Ramos (cell line): ENCODE results near the gene ALOX15.

Experiments
- in situ Hi-C: fragments of 300-500 bp; cut with MboI; formaldehyde crosslinking; loops from one replicate; pipeline ENCODE4 v1.14.3; 2022; ENCODE audit warnings: low sequenced_read_pairs; ENCODE audit not compliant: unreplicated experiment

ALOX15 gene

DNA sequence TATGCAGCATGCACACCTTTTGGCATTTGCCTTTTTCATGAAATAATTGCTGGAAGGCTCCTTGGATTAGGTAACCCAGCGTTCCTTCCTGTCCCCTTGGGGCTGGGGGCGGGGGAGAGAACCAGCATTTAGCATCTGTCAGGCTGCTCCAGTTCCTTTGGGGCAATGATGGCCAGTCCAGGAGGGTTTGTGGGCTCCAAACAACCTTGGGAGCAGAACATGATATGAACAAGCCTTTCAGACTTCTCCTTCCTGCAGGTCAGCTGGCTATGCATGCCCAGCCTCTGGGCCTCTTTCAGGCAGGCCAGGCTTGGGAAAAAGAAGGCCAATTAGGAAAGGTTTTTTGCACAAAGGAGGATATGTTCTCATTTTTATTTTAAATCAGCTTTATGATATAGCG is 58.3 kb downstream of the ALOX15 start:
- in situ Hi-C loops: loop anchor here (10.0 kb wide), 1 partner anchor 302 kb away; no protein-coding TSS in a partner anchor

DNA sequence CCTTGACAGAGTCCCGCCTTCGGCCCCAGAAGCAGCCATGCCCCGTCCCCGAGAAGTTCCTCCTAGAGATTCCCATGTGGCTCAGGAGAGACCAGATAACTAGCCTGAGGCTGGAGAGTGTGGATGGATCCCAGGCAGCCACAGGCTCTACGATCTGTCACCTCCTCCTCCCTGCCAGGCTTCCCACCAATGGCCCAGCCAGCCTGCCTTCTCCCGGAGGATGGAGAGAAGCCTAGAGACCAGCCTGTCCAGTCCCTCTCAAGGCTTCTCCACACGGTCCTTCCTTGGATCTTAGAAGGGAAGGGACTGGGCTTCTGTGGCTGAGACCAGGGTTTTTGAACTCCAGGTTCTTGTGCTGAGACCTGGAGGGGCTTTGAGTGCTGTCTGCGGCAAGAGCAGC is 58.8 kb downstream of the ALOX15 start:
- in situ Hi-C loops: loop anchor here (10.0 kb wide), 1 partner anchor 302 kb away; no protein-coding TSS in a partner anchor

DNA sequence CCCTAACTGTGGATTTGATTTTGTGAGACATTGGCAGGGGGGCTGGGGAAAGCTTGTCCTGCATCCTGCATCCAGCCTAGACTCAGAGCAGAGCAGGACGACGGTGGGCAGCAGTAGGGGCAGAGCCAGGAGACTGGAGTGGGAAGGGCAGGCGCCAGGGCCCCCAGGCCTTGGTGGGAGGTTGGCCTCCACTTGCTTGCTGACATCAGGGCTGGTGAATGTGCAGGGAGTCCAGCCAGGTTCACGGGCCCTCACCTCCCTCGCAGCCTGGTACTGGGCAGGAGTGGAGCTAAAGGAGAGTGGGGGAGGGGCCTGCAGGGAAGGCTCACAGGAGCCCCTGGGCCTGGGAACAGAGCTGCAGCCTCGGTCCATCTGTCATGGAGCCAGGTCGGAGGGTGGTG is 59.4 kb downstream of the ALOX15 start:
- in situ Hi-C loops: loop anchor here (10.0 kb wide), 1 partner anchor 303 kb away; no protein-coding TSS in a partner anchor
